HG02870 (cell line): Measurements from ENCODE around the gene IBTK.
"Not testable (repeated sequence)": the region's sequence is repeated elsewhere in the genome, so short reads cannot be mapped to it uniquely, and the experiment has no call there.

Experiments used
- ATAC-seq: cut with Tn5 transposase; IDR thresholded peaks from one replicate; pipeline ENCODE4 v1.9.1; 2021; ENCODE audit warnings: mild to moderate bottlenecking, moderate library complexity; ENCODE audit not compliant: unreplicated experiment

The IBTK gene

GRCh38 chr6:82248273-82248735, 760 bp upstream of the IBTK start:
- no peak for ATAC-seq

GRCh38 chr6:82246802-82247504, 591 bp downstream of the IBTK start:
- peak; percentile 41 for ATAC-seq

GRCh38 chr6:82246370-82246769, 1.2 kb downstream of the IBTK start:
- no peak for ATAC-seq

- ATAC-seq: no peak
Observed at GRCh38 chr6:82245376-82245775, 2.2 kb downstream of the IBTK start.

- ATAC-seq: no peak
Observed at GRCh38 chr6:82243884-82244283, 3.7 kb downstream of the IBTK start.

- no peak for ATAC-seq
Observed at GRCh38 chr6:82240186-82240585, 7.4 kb downstream of the IBTK start.

GRCh38 chr6:82239597-82239996, 7.9 kb downstream of the IBTK start:
- no peak for ATAC-seq

- ATAC-seq: no peak
Observed at GRCh38 chr6:82237013-82237412, 10.5 kb downstream of the IBTK start.

GRCh38 chr6:82227770-82228169, 19.8 kb downstream of the IBTK start:
- peak; percentile 96 for ATAC-seq

- ATAC-seq: no peak
Observed at GRCh38 chr6:82220167-82220566, 27.4 kb downstream of the IBTK start.

GRCh38 chr6:82217018-82217586, 30.4 kb downstream of the IBTK start:
- ATAC-seq: peak; percentile 87

- no peak for ATAC-seq
Observed at GRCh38 chr6:82216549-82216948, 31.0 kb downstream of the IBTK start.

GRCh38 chr6:82211326-82211725, 36.2 kb downstream of the IBTK start:
- ATAC-seq: no peak

GRCh38 chr6:82208913-82209312, 38.6 kb downstream of the IBTK start:
- ATAC-seq: no peak

- no peak for ATAC-seq
Observed at GRCh38 chr6:82205930-82206392, 41.6 kb downstream of the IBTK start.

GRCh38 chr6:82204020-82204419, 43.5 kb downstream of the IBTK start:
- peak; percentile 58 for ATAC-seq

GRCh38 chr6:82197784-82198183, 49.8 kb downstream of the IBTK start:
- no peak for ATAC-seq

- not testable (repeated sequence) for ATAC-seq
Observed at GRCh38 chr6:82197245-82197644, 50.3 kb downstream of the IBTK start.

GRCh38 chr6:82196161-82196560, 51.4 kb downstream of the IBTK start:
- ATAC-seq: no peak

- ATAC-seq: no peak
Observed at GRCh38 chr6:82195619-82196018, 51.9 kb downstream of the IBTK start.

GRCh38 chr6:82185948-82186535, 61.5 kb downstream of the IBTK start:
- no peak for ATAC-seq

- ATAC-seq: no peak
Observed at GRCh38 chr6:82183642-82184282, 63.8 kb downstream of the IBTK start.
